HepG2 (cell line): ENCODE data around the gene HDHD3. TPM values are rescaled to one million over a fixed set of nuclear protein-coding genes. Genes with fewer than 3 reads are reported as not detected.

Source experiments
- ARHGAP35 ChIP-seq: sonication (generic); formaldehyde crosslinking; IDR thresholded peaks from 2 replicates; pipeline ENCODE4 v1.9.0; 2022; ENCODE audit warnings: mild to moderate bottlenecking, inconsistent platforms, moderate library complexity, missing genetic modification reagents, borderline replicate concordance
- ATAD3A ChIP-seq: sonication (generic); formaldehyde crosslinking; IDR thresholded peaks from 2 replicates; pipeline ENCODE4 v1.4.0; 2020; ENCODE audit warnings: missing genetic modification reagents
- ATF7 ChIP-seq, 2 experiments: fragments of 450-650 bp in 1 of 2; sonication (generic) in 1 of 2; formaldehyde crosslinking in 1 of 2; IDR thresholded peaks; 2 replicates each; pipeline versions ENCODE4 v1.4.0 to v1.6.1; 2016 to 2020; ENCODE audit warnings: antibody characterized with exemption in 1 of 2, mild to moderate bottlenecking in 1 of 2, missing genetic modification reagents in 1 of 2
- BHLHE40 ChIP-seq: IDR thresholded peaks from 2 replicates; pipeline ENCODE4 v1.6.1; 2011; ENCODE audit warnings: low read length, improper control_type of control experiment
- DPF2 ChIP-seq: sonication (generic); formaldehyde crosslinking; IDR thresholded peaks from 2 replicates; pipeline ENCODE4 v1.4.0; 2020; ENCODE audit warnings: mild to moderate bottlenecking, low read depth, missing genetic modification reagents, borderline replicate concordance
- GLMP ChIP-seq: sonication (generic); formaldehyde crosslinking; IDR thresholded peaks from 2 replicates; pipeline ENCODE4 v1.9.0; 2021; ENCODE audit warnings: missing genetic modification reagents, mild to moderate bottlenecking, borderline replicate concordance
- HDAC1 ChIP-seq: sonication (generic); formaldehyde crosslinking; IDR thresholded peaks from 2 replicates; pipeline ENCODE4 v1.5.1; 2020; ENCODE audit warnings: mild to moderate bottlenecking, missing genetic modification reagents
- IRF1 ChIP-seq: sonication (generic); formaldehyde crosslinking; IDR thresholded peaks from 2 replicates; pipeline ENCODE4 v1.4.0; 2020; ENCODE audit warnings: low read depth, mild to moderate bottlenecking, missing genetic modification reagents
- JDP2 ChIP-seq: sonication (generic); formaldehyde crosslinking; IDR thresholded peaks from 2 replicates; pipeline ENCODE4 v1.8.1; 2022; ENCODE audit warnings: missing genetic modification reagents, borderline replicate concordance
- MEIS1 ChIP-seq: sonication (generic); formaldehyde crosslinking; IDR thresholded peaks from 2 replicates; pipeline ENCODE4 v1.9.0; 2021; ENCODE audit warnings: mild to moderate bottlenecking, missing genetic modification reagents, moderate library complexity, borderline replicate concordance
- NR1H2 ChIP-seq: sonication (generic); formaldehyde crosslinking; IDR thresholded peaks from 2 replicates; pipeline ENCODE4 v1.8.1; 2022; ENCODE audit warnings: low read depth, missing genetic modification reagents, borderline replicate concordance
- SNAPC2 ChIP-seq: sonication (generic); formaldehyde crosslinking; IDR thresholded peaks from 2 replicates; pipeline ENCODE4 v1.8.1; 2022; ENCODE audit warnings: mild to moderate bottlenecking, missing genetic modification reagents
- SP140L ChIP-seq: sonication (generic); formaldehyde crosslinking; IDR thresholded peaks from 2 replicates; pipeline ENCODE4 v1.4.0; 2020; ENCODE audit warnings: missing genetic modification reagents, borderline replicate concordance
- ZNF329 ChIP-seq: sonication (generic); formaldehyde crosslinking; IDR thresholded peaks from 2 replicates; pipeline ENCODE4 v1.9.0; 2021; ENCODE audit warnings: low read depth, mild to moderate bottlenecking, missing genetic modification reagents
- ZNF703 ChIP-seq: sonication (generic); formaldehyde crosslinking; IDR thresholded peaks from 2 replicates; pipeline ENCODE4 v1.5.1; 2020; ENCODE audit warnings: missing genetic modification reagents, mild to moderate bottlenecking, moderate library complexity, borderline replicate concordance
- ZNF841 ChIP-seq: sonication (generic); formaldehyde crosslinking; IDR thresholded peaks from 2 replicates; pipeline ENCODE4 v1.8.1; 2023; ENCODE audit warnings: missing genetic modification reagents, borderline replicate concordance
- ZSCAN12 ChIP-seq: sonication (generic); formaldehyde crosslinking; IDR thresholded peaks from 2 replicates; pipeline ENCODE4 v1.9.0; 2021; ENCODE audit warnings: mild to moderate bottlenecking, missing genetic modification reagents
- ZSCAN25 ChIP-seq: sonication (generic); formaldehyde crosslinking; IDR thresholded peaks from 2 replicates; pipeline ENCODE4 v1.8.0; 2022; ENCODE audit warnings: mild to moderate bottlenecking, missing genetic modification reagents
- ZSCAN29 ChIP-seq: sonication (generic); formaldehyde crosslinking; conservative IDR thresholded peaks from 2 replicates; pipeline ENCODE4 v1.4.0; 2020; ENCODE audit warnings: mild to moderate bottlenecking, missing genetic modification reagents
- polyA plus RNA-seq, 8 experiments: library from polyadenylated mRNA; depleted of rRNA in 3 of 8; stranded (reverse) in 7 of 8; unstranded in 1 of 8; fragments of >200 nt; fragmentation: Illumina TruSeq in 4 of 8; extraction: Trizol in 4 of 8; gene quantifications; 2 replicates each; pipeline versions ENCODE4 v1.2.1 to v1.2.3, GENCODE V29; 2011 to 2016; ENCODE audit warnings: low read depth in 4 of 8, missing spikeins in 1 of 8, mixed read lengths in 1 of 8; ENCODE audit not compliant: insufficient read depth in 1 of 8
- total RNA-seq, 5 experiments: library from RNA; depleted of rRNA; stranded (reverse); fragments of >200 nt; fragmentation: Illumina TruSeq; extraction: Trizol; gene quantifications; 2 replicates each; pipeline ENCODE4 v1.2.3, GENCODE V29; 2016; ENCODE audit warnings: low read depth in 1 of 5
- TF ChIP-seq, protein P1 (sequence below): sonication (generic); formaldehyde crosslinking; IDR thresholded peaks from 2 replicates; pipeline ENCODE4 v1.4.0; 2020; ENCODE audit warnings: missing genetic modification reagents, borderline replicate concordance
- TF ChIP-seq, protein P2 (sequence below): sonication (generic); formaldehyde crosslinking; IDR thresholded peaks from 2 replicates; pipeline ENCODE4 v1.4.0; 2020; ENCODE audit warnings: mild to moderate bottlenecking, missing genetic modification reagents
- TF ChIP-seq, protein P3 (sequence below): sonication (generic); formaldehyde crosslinking; IDR thresholded peaks from 2 replicates; pipeline ENCODE4 v1.8.0; 2022; ENCODE audit warnings: missing genetic modification reagents, mild to moderate bottlenecking, borderline replicate concordance

Gene HDHD3
- total and polyA plus RNA-seq, 2 of the 13 experiments (the other 11 are each of a cell fraction or from before 2014, with no cell fraction given): 23.1 to 38.5 TPM

DNA sequence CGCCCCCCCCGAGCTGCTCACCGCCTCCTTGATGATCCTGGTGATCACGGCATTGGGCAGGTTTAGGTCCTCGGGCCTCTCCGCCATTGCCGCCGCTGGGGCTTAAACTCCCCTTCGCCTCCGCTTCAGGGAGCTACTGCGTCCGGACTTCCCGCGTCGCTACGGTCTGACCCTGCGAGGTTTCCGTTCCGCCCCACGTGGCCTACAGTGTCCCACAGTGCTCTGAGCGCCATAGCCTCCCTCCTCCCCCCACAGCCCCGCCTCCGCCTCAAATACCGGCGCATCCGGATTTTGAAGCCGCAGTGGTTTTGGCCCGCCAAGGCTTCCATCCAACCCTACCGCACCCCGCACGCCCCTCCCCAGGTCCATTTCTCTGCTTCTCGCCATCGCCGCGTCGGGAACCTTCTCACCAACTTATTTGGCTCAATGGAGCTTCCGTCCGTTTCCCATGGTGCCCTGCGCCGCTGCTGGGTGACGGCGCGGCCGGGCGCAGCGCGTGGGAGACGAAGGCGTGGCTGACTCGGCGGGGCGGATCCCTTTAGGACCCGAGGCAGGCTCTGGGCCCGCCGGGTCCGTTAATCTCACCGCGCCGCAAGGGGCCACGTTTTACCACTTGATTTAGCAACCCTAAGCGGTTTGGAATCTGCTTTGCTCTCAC lies 33.5 kb upstream of the HDHD3 start, which contains the start of the genes C9orf43 and POLE3 (continued):
- TF ChIP-seq ZNF841 (CRISPR knock-in tag) (0 out of 2 replicates have a peak, but pooled peaks have one; percentile 66), SP140L (CRISPR knock-in tag) (no peak), ARHGAP35 (peak; percentile 76), MEIS1 (CRISPR knock-in tag) (no peak), SNAPC2 (CRISPR knock-in tag) (peak; percentile 91), DPF2 (CRISPR knock-in tag) (0 out of 2 replicates have a peak, but pooled peaks have one; percentile 12), GLMP (CRISPR knock-in tag) (no peak), NR1H2 (CRISPR knock-in tag) (no peak), BHLHE40 (no peak), IRF1 (peak; percentile 70; the same call in 1 of the 2 replicates), ZSCAN12 (CRISPR knock-in tag) (0 out of 2 replicates have a peak, but pooled peaks have one; percentile 30), ZNF329 (CRISPR knock-in tag) (peak; percentile 39; the same call in 1 of the 2 replicates), JDP2 (CRISPR knock-in tag) (peak; percentile 31; the same call in 1 of the 2 replicates), ATF7 (IDR thresholded peaks at IDR 0.05) (no peak; the same call in 1 of the 2 replicates), ATF7 (CRISPR knock-in tag; IDR thresholded peaks at IDR 0.05) (0 out of 2 replicates have a peak, but pooled peaks have one; percentile 35), ZSCAN25 (no peak), ATAD3A (CRISPR knock-in tag) (no peak), ZNF703 (CRISPR knock-in tag) (no peak), HDAC1 (CRISPR knock-in tag) (peak; percentile 95), ZSCAN29 (CRISPR knock-in tag) (peak; percentile 97)
- TF ChIP-seq, protein P1, sequence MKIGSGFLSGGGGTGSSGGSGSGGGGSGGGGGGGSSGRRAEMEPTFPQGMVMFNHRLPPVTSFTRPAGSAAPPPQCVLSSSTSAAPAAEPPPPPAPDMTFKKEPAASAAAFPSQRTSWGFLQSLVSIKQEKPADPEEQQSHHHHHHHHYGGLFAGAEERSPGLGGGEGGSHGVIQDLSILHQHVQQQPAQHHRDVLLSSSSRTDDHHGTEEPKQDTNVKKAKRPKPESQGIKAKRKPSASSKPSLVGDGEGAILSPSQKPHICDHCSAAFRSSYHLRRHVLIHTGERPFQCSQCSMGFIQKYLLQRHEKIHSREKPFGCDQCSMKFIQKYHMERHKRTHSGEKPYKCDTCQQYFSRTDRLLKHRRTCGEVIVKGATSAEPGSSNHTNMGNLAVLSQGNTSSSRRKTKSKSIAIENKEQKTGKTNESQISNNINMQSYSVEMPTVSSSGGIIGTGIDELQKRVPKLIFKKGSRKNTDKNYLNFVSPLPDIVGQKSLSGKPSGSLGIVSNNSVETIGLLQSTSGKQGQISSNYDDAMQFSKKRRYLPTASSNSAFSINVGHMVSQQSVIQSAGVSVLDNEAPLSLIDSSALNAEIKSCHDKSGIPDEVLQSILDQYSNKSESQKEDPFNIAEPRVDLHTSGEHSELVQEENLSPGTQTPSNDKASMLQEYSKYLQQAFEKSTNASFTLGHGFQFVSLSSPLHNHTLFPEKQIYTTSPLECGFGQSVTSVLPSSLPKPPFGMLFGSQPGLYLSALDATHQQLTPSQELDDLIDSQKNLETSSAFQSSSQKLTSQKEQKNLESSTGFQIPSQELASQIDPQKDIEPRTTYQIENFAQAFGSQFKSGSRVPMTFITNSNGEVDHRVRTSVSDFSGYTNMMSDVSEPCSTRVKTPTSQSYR: peak; percentile 72; the same call in 1 of the 2 replicates
- TF ChIP-seq, protein P2, sequence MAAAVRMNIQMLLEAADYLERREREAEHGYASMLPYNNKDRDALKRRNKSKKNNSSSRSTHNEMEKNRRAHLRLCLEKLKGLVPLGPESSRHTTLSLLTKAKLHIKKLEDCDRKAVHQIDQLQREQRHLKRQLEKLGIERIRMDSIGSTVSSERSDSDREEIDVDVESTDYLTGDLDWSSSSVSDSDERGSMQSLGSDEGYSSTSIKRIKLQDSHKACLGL (CRISPR knock-in tag): peak; percentile 93
- TF ChIP-seq, protein P3, sequence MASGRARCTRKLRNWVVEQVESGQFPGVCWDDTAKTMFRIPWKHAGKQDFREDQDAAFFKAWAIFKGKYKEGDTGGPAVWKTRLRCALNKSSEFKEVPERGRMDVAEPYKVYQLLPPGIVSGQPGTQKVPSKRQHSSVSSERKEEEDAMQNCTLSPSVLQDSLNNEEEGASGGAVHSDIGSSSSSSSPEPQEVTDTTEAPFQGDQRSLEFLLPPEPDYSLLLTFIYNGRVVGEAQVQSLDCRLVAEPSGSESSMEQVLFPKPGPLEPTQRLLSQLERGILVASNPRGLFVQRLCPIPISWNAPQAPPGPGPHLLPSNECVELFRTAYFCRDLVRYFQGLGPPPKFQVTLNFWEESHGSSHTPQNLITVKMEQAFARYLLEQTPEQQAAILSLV (CRISPR knock-in tag): peak; percentile 93
